ENCODE measurements around the gene C2orf49.

GRCh38 chr2:105375001-105375561 is 37.7 kb downstream of the C2orf49 start:
- TF ChIP-seq CTCF (IDR thresholded peaks at IDR 0.05; ENCODE audit: poor library complexity) (no peak), EZH2 (IDR thresholded peaks at IDR 0.05; ENCODE audit: borderline replicate concordance) (no peak)

All from hepatocyte (in vitro differentiated cells).